Coronary artery (tissue), 2 donors: Measurements from ENCODE around the gene CDH4.

ENCODE experiments used
- DNase-seq: peaks from one replicate; pipeline ENCODE4 v3.0.0-alpha.2; 2017; ENCODE audit warnings: low spot score
- H3K27ac ChIP-seq, 2 donors: fragments of 200-600 bp; sonication (generic); one replicate each; pipeline ENCODE4 v1.5.1; 2016 to 2019
- H3K4me3 ChIP-seq: fragments of 200-600 bp; sonication (generic); 2 replicates; pipeline ENCODE4 v1.5.1; 2016; ENCODE audit warnings: mild to moderate bottlenecking, moderate library complexity
- TF ChIP-seq, protein P1 (sequence below): fragments of 200-600 bp; sonication (generic); IDR thresholded peaks from one replicate; pipeline ENCODE4 v1.5.1; 2019; ENCODE audit warnings: antibody characterized with exemption

Gene CDH4

DNA sequence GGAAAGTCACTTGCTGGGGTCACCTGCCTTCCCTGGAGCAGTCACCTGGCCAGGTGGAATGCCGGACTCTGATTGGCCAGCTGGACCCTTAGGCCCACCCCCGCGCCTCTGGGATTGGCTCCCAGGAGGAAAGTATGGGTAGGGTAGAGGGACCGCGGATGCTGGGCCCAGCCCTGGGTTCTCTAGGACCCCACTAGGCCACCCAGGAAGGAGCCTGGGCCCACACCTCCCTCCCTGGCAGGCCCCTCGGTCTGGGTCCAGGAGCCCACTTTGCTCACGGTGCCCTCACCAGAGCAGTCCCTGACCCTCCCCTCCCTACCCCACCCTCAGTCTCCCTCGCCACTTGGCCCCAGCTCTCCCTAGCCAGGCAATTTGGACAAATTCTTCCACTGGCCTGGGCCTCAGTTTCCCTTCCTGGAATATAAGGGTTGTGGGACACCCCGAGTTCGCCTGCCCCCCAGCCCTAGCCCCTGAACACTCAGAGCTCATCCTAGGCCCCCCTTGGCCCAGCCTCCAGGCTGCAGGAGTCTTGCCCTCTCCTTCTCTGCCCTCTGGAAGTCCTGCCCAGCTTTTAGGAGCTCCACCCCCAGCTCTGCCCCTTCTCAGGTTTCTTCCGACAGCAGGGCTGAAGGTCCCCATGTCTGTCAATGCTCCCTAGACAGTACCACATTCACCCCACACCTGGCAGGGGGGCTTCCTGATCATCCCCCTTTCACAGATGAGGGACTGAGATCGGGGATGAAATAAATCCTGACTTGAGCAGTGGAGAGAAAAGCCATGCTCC lies 514.0 kb downstream of the CDH4 start:
- DNase-seq: no peak
- TF ChIP-seq, protein P1, sequence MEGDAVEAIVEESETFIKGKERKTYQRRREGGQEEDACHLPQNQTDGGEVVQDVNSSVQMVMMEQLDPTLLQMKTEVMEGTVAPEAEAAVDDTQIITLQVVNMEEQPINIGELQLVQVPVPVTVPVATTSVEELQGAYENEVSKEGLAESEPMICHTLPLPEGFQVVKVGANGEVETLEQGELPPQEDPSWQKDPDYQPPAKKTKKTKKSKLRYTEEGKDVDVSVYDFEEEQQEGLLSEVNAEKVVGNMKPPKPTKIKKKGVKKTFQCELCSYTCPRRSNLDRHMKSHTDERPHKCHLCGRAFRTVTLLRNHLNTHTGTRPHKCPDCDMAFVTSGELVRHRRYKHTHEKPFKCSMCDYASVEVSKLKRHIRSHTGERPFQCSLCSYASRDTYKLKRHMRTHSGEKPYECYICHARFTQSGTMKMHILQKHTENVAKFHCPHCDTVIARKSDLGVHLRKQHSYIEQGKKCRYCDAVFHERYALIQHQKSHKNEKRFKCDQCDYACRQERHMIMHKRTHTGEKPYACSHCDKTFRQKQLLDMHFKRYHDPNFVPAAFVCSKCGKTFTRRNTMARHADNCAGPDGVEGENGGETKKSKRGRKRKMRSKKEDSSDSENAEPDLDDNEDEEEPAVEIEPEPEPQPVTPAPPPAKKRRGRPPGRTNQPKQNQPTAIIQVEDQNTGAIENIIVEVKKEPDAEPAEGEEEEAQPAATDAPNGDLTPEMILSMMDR: no peak
- Histone ChIP-seq H3K4me3 (no peak overlapping the region), H3K27ac (no peak overlapping the region)

DNA sequence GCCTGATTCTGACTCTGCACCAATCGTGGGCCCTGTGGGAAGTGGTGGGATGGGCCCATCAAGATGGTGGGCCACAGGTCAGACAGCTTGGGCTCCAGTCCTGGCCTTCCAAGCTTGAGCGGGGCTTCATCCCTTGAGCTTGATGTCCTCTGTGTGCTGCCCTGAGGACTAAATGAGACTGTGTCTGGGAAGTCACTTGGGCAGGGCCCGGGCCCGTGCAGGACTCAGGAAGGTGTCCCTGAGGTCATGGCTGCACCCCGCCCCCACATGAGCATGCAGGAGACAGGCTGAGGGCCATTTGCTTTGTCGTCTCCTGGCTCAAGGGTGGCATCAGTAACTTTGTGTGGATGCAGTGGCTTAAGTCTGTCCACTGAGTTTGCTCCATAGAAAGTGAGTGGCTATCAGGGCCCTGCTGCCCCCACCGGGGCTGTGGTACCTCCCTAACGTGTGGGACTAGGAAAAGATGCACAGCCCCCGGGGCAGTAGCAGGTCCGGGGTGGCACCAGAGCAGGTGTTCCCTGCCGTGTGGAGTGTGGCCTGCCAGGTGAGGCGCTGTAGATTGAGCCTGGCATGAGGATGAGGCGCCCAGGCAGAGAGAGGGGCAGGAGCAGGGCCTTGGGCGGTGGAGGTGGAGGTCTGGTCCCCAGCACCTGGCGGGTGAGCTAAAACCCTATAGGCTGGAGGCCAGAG lies 515.0 kb downstream of the CDH4 start:
- no peak for DNase-seq
- H3K27ac ChIP-seq: no peak overlapping the region
- TF ChIP-seq, protein P1: no peak

DNA sequence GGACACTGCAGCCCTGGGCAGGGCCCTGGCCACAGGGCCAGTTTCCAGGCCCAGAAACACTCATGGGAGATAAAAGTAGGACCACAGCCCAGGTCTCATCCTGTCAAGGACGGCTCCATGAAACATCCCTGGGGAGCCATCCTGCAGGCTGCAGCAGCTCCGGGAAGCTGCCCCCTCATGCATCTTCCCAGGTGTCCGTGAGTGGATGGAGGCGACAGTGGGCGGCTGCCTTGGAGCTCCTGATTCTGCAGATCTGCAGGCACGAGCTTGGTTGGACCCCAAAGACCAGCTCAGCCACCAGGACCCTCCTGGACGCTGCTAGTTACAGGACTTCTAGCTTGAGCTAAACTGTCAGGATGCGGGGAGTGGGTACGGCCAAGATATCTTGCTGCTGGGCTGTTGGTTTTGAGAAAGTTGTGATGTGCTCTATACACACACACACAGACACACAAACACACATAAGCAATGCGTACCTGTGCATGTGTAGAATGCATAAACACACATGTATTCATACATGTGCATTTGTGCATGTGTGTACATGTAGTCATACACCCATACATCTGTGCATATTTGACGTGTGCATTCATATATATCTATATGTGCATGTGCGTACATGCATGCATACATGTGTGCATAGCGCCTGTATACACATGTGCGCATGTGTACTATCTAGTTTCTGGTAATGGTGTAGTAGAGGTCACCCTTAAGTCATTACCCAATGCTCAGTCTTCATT lies 515.9 kb downstream of the CDH4 start:
- no peak overlapping the region for H3K27ac ChIP-seq
- H3K4me3 ChIP-seq: no peak overlapping the region
- DNase-seq: no peak
- TF ChIP-seq, protein P1: no peak

More for the DNA sequence above, 515.0 kb downstream of the CDH4 start:
- no peak overlapping the region for H3K4me3 ChIP-seq

DNA sequence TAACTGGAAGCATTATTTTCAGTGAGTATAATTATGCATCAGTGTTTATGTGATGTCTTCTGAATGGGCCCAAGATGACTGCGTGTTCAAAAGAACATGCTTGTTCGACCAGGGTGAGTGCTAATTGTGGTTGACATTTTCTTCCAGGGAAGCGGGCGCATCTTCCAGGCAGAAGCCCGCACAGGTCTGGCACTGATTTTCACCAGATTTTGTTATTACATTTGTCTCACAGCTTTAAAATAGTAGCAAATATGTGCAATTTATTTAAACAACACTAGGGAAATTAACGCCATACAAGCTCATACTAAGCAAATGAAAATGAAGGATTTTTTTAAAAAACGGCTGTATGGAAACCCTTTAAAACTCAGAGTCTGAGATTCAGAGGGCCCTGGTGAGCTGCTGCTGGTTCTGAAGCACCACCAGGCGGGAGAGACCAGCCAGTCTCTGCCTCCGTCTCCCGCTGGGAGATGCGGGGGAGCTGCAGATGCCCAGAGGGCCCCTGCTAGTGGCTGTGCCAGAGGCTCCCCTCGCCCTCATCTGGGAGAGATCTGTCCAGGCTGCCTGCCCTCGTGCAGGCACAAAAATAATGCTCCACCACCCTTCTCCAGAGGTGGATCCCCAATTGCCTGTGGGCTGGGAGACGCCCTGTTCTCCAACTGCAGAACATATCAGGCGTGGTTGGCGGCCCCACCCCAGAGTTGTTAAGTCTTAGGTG lies 516.7 kb downstream of the CDH4 start:
- Histone ChIP-seq H3K4me3 (no peak overlapping the region), H3K27ac (no peak overlapping the region)
- no peak for DNase-seq
- TF ChIP-seq, protein P1: no peak

DNA sequence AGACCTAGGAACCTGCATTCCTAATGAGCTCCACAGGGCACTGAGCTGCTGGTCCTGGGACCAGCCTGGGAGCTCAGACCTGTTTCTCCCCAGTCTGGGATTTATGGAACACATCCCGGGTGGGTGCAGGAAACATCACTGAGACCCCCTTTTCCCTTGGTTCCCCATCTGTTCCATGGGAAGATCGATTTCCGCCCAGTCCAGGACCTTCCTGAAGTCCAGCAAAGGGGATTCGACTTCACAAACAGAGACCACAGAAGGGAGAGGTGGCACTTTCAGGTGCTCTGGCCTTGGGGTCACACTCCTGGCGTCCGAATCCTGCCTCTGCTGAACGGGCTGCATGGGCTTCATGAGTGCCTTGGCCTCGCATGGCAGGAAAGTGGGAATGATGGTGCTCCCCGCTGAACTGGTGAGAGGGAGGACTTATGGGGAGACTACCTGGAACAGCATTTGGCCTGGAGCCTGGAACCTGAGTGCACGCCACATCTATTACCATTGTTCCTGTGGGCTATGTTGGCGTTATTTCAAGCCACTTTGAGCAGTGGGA lies 517.3 kb downstream of the CDH4 start:
- Histone ChIP-seq H3K4me3 (no peak overlapping the region), H3K27ac (no peak overlapping the region)
- TF ChIP-seq, protein P1: no peak
- no peak for DNase-seq

DNA sequence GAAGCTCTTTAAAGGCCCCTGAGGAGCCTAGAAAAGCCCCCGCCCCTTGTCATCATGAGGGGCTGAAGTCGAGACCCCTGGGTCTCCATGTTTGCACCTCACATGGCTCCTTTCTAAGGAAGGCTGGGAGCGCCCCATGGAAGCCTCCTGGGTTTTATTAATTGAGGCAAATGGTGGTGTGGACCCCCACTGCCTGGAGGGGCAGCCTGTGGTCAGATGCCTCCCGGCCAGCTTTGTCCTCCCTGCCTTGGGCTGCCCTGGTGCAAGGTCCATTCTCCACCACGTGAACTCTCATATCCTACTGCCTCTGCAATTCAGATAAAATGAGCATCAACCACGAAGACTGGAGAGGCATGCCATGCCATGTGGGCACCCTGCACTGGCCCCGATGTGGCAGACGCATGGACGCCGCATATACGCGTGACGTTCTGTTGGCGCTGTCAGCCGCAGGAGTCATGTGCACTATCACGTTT lies 518.1 kb downstream of the CDH4 start:
- TF ChIP-seq, protein P1: no peak
- no peak overlapping the region for H3K4me3 ChIP-seq
- no peak for DNase-seq
- no peak overlapping the region for H3K27ac ChIP-seq
